Measurements from ENCODE around the gene ERBB4.
A peak's percentile ranks its signal among the peaks of the same experiment; 100 is the strongest.

Gene ERBB4

GRCh38 chr2:211437396-211437795 lies 1101.2 kb downstream of the ERBB4 start:
- no peak for DNase-seq

DNA sequence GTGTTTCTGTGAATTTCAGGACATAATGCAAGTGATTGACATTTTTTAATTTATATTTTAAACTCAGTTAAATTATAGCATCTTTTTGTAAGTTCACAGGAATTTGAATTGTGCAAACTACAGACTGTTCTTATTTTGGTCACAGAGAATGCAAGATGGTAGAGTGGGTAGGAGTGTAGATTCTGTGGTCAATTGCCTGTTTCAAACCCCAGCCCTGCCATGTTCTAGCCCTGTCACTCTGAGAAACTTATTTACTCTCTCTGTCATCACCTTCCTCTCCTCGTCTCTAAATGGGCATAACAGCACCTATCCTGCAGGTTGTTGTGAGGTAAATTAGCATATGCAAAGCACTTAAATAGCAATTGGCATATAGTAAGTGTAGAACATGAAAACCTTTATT lies 1102.4 kb downstream of the ERBB4 start:
- no peak for DNase-seq

DNA sequence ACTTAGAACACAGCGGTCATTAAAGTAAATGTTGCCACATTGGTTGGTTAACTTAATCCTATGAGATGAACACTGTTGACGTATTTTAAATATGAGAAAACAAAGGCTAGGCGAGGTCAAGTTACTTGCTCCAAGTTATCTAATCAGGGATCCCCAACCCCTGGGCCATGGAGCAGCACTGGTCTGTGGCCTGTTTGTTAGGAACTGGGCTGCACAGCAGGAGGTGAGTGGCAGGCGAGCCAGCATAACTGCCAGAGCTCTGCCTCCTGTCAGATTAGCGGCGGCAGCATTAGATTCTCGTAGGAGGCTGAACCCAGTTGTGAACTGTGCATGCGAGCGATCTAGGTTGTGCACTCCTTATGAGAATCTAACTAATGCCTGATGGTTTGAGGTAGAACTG lies 1103.3 kb downstream of the ERBB4 start:
- no peak for DNase-seq

- DNase-seq = no peak
These were observed 1103.8 kb downstream of the ERBB4 start for GRCh38 chr2:211434773-211435172.

DNA sequence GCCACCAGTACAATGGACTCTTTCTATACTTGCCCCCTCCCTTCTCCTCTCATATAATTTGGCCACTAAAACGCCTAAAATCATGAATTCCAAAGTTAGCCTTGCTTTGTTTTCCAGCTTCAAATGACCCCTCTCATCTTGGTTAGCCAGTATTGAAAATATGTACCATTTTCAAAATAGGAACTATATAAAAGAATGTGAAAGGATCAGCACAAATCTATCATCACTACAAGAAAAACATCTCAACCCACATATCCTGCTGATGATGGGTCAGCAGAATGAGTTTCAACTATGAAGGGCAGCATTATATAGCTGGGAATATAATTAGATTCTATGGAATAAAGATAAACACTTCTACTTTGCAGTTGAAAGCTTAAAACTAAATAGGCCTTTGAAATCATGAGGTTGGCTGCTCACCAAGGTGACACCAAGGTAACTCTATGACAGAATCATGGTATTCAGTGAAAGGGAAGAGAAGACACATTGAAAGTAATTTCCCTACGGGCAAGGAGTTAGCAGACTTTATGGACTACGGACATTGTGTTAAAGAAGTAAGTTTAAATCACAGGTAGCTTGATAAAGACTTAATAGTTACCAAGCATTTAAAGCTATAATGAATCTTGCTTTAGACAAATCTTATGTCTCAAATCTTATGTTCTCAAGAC lies 1109.2 kb downstream of the ERBB4 start:
- DNase-seq = no peak

- no peak for DNase-seq
These were observed 1112.4 kb downstream of the ERBB4 start for GRCh38 chr2:211426240-211426639.

GRCh38 chr2:211423018-211423417 lies 1115.6 kb downstream of the ERBB4 start:
- no peak for DNase-seq

DNA sequence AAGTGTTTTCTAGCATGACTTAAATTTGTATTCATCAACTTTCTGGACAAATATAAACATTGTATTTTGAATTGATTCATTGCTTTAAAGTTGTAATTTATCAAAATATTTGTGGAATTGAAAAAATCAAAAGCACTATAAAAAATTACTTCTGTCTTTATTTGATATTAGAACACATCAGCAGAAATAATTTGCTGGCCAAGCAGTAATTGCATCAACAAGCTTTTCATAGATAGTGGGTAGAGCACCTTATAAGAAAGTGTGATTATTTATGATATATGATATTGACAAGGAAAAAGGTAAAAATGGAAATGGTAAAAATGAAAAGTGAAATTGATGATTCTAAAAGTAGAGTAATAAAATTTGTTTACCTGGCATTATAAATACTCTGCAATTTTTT lies 1121.1 kb downstream of the ERBB4 start:
- no peak for DNase-seq

GRCh38 chr2:211416373-211416772 lies 1122.2 kb downstream of the ERBB4 start:
- no peak for DNase-seq

DNA sequence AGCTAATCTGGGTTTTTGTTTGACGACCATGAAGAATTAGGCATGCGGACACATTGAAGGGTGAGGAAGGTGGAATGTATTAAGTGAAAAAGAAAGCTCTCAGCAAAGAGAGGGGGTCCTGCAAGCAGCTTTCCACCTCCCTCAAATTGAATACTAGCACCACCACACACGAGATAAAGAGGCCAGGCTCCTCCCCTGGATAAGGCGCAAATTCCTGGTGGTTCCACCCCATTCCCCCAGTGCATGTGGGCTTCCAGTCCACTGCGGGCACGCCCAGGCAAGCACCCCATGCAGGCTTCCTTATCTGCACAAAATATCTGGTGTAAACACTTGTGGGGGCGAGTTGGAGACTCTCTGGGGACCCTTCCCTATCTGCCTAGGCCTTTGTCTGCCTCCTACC lies 1124.9 kb downstream of the ERBB4 start:
- no peak for DNase-seq

- no peak for DNase-seq
These were observed 1130.1 kb downstream of the ERBB4 start for GRCh38 chr2:211408483-211408891.

DNA sequence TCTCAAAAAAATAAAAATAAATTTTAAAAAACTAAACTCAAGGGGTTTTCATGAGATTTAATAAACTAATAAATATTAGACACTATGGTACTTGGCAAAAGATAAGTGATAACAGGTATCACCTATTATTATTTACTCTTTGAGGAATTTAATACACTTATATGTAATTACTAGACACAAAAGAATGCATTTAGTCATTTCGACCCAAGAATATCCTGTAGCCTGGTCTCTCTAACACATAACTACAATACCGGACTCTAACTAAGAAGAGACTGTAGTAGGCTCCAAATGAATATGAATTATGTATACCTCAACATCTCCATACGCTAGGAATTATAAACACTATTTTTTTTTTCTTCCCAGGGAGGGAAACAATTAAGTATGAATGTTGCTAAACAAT lies 1131.5 kb downstream of the ERBB4 start:
- no peak for DNase-seq

DNA sequence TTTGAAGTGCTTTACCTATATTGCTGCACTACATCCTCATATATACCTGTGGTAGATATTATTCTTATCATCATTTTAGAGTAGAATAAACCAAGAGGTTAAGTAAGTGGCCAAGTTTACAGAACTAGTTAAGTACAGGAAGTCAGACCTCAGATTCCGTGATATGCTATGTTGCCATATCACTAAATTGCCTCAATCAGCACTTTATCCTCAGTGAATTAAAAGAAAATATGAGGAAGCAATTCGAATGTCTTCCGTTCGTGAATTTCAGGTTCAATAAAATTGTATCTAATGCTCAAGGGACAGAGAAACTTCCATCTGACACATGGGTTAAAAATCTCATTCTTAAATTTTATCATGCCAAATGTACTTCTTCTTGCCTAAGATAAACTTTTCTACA lies 1133.6 kb downstream of the ERBB4 start:
- no peak for DNase-seq

DNA sequence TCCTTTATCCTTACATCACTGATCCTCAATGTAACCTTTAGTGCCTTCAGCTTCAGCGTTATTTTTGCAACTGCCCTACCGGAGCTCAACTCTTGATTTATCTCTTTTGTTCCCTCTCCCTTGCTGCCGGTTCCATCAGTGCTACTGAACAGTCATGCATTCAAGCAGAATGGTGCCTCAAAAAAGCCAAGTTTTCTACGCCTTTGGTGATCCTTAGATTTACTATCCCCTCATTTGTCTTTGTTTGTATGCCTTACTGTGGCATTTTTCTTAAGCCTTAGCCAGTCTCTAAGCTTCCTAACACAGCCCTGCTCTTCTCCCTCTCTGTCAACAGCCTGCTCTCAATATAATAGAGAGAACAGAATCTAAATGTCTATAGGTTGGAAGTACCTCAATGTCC lies 1134.5 kb downstream of the ERBB4 start:
- DNase-seq = no peak

GRCh38 chr2:211401328-211401727 lies 1137.3 kb downstream of the ERBB4 start:
- no peak for DNase-seq

DNA sequence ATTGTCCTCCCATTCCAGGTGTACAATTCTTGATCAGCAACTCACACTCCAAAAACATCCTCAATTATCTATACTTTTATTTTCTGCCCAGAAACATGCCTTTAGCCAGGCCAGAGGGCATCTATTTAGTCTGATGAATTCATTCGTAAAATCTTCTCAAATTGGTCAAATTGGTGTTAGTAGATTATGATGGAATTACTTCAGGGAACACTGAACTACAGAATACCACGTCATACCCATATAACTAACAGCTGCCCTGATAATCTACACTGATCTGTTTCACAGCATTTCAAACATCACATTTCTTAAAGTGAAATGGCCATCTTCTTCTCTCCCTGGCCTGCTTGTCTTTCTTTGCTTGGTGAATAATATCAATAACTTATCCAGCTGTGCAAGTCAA lies 1140.8 kb downstream of the ERBB4 start:
- no peak for DNase-seq

DNA sequence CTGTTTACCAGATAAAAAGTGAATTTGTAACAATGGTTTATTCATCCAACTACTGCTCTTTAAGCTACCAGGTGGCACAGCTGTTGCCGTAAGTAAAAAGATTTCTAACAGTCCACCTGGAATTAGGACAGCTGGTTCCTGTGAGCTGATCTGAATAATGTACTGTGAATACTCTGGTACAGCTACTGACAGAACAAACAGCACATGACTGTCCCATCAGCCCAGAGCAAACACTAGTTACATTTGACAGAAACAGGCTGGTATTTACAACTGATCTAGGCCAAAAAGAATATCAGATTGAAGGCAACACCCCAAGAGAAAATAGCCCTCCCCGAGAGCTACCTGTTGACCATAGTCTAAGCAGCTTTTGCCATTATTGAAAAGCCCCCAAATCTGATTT lies 1141.8 kb downstream of the ERBB4 start:
- peak; percentile 36 for DNase-seq

- DNase-seq = no peak
These were observed 1147.4 kb downstream of the ERBB4 start for GRCh38 chr2:211391189-211391567.

DNA sequence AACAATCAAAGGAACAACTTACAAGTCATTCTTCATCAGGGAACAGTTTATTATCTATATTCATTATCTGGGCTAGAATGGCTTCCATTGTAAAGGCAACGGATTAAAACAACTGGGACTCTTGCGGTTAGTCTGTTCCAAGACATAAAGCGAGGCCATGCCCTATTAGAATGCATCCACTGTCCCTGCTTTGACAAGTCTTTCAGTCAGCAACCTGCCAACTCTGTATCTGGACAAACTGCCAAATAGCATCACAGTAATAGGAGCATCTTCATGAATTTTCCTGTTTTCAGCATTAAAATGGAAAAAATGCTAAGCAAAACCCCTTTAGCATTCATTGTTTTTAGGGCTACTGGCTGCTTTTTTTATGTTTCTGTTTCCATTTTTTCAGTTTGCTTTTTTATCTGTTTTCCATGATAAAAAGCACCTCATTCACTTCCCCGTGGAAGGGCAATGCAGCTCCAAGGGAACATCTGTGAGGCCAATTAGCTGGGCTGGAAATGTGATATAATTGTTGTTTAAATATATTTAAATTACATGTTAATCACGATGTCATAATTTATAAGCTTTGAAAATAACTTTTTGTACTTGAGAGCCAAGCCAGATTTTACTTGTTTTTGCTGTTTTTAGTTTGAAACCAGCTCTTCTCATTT lies 1147.9 kb downstream of the ERBB4 start:
- DNase-seq = peak; percentile 38

DNA sequence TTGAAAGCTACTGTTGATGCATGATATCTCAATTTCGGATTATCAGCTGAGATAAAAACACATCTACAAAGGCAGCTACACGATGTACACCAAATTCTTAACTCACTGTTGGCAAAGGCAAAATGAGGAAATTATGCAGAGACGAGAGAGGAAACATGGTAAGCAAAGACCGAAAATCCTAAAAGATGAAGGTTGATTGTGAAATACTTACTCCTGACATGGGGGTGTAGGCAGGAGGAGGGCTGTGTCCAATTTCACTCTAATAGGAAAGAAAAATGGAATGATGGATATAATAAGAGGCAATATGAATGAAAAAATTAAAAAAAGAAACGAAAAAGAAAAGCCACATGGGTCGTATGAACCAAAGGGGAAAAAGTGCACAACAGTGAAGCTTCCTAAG lies 1150.9 kb downstream of the ERBB4 start:
- no peak for DNase-seq

DNA sequence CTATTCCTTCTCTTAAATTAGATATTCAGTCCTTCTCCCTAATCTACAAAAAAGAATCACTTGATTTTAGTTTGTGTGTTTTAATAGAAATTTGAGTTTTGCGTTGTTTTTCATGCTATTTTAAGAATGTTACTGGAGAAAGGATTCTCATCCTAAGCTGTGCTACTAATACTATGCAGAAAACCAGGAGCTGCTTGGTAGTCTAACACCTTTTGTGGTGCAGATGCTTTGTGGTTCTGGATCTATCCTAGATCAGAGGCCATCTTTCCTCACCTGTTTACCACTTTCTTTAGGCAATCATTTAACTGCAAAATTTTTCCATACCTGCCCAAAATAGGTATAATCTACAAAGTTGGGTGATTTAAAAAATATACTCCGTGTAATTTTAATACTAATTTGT lies 1158.6 kb downstream of the ERBB4 start:
- DNase-seq = no peak

- no peak for DNase-seq
These were observed 1162.2 kb downstream of the ERBB4 start for GRCh38 chr2:211376410-211376809.

DNA sequence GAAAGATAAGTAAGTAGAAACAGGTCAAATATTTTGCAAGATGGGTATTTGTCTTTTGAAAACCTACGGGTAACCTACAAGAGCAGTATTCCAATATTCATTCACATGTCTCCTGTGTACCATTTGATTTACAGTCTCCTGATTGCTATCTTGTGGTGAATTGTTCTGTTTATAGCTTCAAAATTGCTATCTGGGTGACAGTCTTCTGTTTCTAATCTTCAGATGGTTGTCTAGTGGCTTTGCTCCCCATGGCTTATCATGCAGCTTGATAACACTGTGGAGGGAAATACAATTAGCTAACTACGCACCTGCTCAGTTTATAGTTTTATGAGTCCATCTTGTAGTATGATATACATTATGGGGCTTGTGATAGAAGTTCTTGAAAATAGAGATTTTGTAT lies 1165.4 kb downstream of the ERBB4 start:
- DNase-seq = no peak

- DNase-seq = no peak
These were observed 1167.1 kb downstream of the ERBB4 start for GRCh38 chr2:211371465-211371864.

DNA sequence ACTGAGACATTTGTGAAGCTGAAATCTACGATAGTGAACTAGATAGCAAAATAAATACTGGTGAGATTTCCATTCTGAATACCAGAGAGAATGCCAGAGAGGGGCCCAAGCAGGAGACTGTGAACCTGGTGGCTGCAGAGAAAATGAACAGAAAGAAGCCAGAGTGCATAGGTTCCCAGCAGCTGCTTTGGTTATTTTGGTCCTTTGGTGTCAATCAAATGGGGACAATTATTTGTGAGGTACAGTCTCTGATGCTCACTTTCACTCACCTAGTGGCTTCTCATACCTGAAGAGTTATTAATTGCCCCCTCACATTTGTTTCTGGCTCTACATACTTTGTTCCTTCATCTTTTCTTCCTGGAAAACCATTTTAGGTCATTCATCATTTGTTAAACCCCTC lies 1170.1 kb downstream of the ERBB4 start:
- no peak for DNase-seq
